OCI-LY7 (cell line): Measurements from ENCODE around the gene MYBPC2. TPM values are rescaled to one million over a fixed set of nuclear protein-coding genes. Genes with fewer than 3 reads are reported as not detected.

Experiments used
- BruUV-seq: library from RNA; stranded (reverse); fragments of 400-500 nt; replicated peaks from 2 replicates; lab custom pipeline; 2021; lab: Mats Ljungman, UMichigan
- CTCF ChIA-PET: fragments of 300-600 bp; sonication (Branson Sonifier 250); formaldehyde crosslinking; loops from one replicate; lab custom pipeline; 2022; ENCODE audit warnings: antibody characterized with exemption; ENCODE audit not compliant: unreplicated experiment; lab: Charles Lee
- POLR2A ChIA-PET: fragments of 300-600 bp; sonication (Branson Sonifier 250); formaldehyde crosslinking; loops from one replicate; lab custom pipeline; 2022; ENCODE audit warnings: antibody characterized with exemption; lab: Charles Lee
- DNase-seq: peaks from one replicate; pipeline ENCODE4 v3.0.0-alpha.2; 2015; ENCODE audit warnings: low spot score
- H2AFZ ChIP-seq: fragments of 200-600 bp; sonication (generic), shearing (Covaris generic); 2 replicates; pipeline ENCODE4 v1.6.1; 2014; ENCODE audit warnings: mild to moderate bottlenecking, antibody characterized with exemption, low read length, moderate library complexity
- H3K27ac ChIP-seq: fragments of 200-600 bp; sonication (generic); 2 replicates; pipeline ENCODE4 v1.5.1; 2014; ENCODE audit warnings: mixed run types, low read depth, mild to moderate bottlenecking, moderate library complexity, low read length, inconsistent platforms; ENCODE audit not compliant: poor library complexity, severe bottlenecking
- H3K36me3 ChIP-seq: fragments of 200-600 bp; sonication (generic); 2 replicates; pipeline ENCODE4 v1.6.1; 2014; ENCODE audit warnings: mild to moderate bottlenecking, antibody characterized with exemption, low read length, moderate library complexity, mixed read lengths; ENCODE audit not compliant: insufficient read depth
- H3K4me1 ChIP-seq: fragments of 200-600 bp; sonication (generic); 2 replicates; pipeline ENCODE4 v1.5.1; 2014; ENCODE audit warnings: mild to moderate bottlenecking, low read length; ENCODE audit not compliant: insufficient read depth, poor library complexity, severe bottlenecking
- H3K4me2 ChIP-seq: fragments of 200-600 bp; sonication (generic); 2 replicates; pipeline ENCODE4 v1.6.1; 2014; ENCODE audit warnings: mild to moderate bottlenecking, low read length
- H3K4me3 ChIP-seq: fragments of 200-600 bp; sonication (generic); 2 replicates; pipeline ENCODE4 v1.5.1; 2014; ENCODE audit warnings: mild to moderate bottlenecking, low read depth, low read length; ENCODE audit not compliant: poor library complexity, severe bottlenecking
- H3K79me2 ChIP-seq: fragments of 200-600 bp; sonication (generic); 2 replicates; pipeline ENCODE4 v1.6.1; 2016; ENCODE audit warnings: low read depth, mild to moderate bottlenecking, low read length, moderate library complexity, mixed read lengths; ENCODE audit not compliant: insufficient read depth
- H3K9me2 ChIP-seq: fragments of 200-600 bp; sonication (generic); 2 replicates; pipeline ENCODE4 v1.6.1; 2016; ENCODE audit warnings: mild to moderate bottlenecking, low read length, mixed read lengths; ENCODE audit not compliant: insufficient read depth
- H3K9me3 ChIP-seq: fragments of 200-600 bp; sonication (generic); 2 replicates; pipeline ENCODE4 v1.6.1; 2014; ENCODE audit warnings: mild to moderate bottlenecking, mixed run types, low read length, mixed read lengths
- H4K20me1 ChIP-seq: fragments of 200-600 bp; sonication (generic); 2 replicates; pipeline ENCODE4 v1.6.1; 2014; ENCODE audit warnings: mild to moderate bottlenecking, antibody characterized with exemption, low read length, moderate library complexity, mixed read lengths; ENCODE audit not compliant: insufficient read depth
- EZH2phosphoT487 ChIP-seq: fragments of 200-600 bp; sonication (generic); IDR thresholded peaks from 2 replicates; pipeline ENCODE4 v1.6.1; 2018; ENCODE audit warnings: low read depth, borderline replicate concordance, mild to moderate bottlenecking, mixed run types, antibody characterized with exemption, low read length, moderate library complexity, mixed read lengths
- intact Hi-C: fragments of 100-400 bp; cut with micrococcal nuclease; formaldehyde crosslinking; loops from one replicate; pipeline ENCODE4 v1.10.0; 2022; ENCODE audit not compliant: unreplicated experiment
- total RNA-seq, 2 experiments: library from RNA; depleted of rRNA in 1 of 2; stranded (reverse); fragments of >200 nt in 1 of 2; shearing (Covaris generic) in 1 of 2; gene quantifications; 2 replicates each; pipeline ENCODE4 v1.2.3, GENCODE V29; 2014 to 2022
- TF ChIP-seq, protein P1 (sequence below): fragments of 200-600 bp; sonication (generic); conservative IDR thresholded peaks from 2 replicates; pipeline ENCODE4 v1.5.1; 2014; ENCODE audit warnings: mild to moderate bottlenecking, antibody characterized with exemption, low read length, moderate library complexity, mixed read lengths

Gene MYBPC2
- total RNA-seq, 2 experiments from 2014 or later = 15.4 to 28.2 TPM

DNA sequence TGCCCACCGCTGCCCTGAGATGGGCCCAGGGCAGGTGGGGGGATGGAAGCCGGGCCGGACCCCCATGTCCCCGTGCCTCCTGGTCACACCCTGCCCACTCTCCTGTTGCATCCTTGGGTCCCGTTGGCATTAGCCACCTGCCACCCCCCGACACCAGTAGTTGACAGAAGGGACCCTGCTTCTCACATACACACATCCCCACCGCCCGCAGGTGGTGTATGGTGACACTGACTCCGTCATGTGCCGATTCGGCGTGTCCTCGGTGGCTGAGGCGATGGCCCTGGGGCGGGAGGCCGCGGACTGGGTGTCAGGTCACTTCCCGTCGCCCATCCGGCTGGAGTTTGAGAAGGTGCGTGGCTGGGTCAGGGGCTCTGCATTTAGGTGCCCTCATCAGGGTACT lies 19.2 kb upstream of the MYBPC2 start:
- no peak overlapping the region for H3K4me3 ChIP-seq
- CTCF ChIA-PET = interaction anchor here (0.6 kb wide), 1 partner anchor 142 kb away, joined by 13 read pairs; no protein-coding TSS in a partner anchor

DNA sequence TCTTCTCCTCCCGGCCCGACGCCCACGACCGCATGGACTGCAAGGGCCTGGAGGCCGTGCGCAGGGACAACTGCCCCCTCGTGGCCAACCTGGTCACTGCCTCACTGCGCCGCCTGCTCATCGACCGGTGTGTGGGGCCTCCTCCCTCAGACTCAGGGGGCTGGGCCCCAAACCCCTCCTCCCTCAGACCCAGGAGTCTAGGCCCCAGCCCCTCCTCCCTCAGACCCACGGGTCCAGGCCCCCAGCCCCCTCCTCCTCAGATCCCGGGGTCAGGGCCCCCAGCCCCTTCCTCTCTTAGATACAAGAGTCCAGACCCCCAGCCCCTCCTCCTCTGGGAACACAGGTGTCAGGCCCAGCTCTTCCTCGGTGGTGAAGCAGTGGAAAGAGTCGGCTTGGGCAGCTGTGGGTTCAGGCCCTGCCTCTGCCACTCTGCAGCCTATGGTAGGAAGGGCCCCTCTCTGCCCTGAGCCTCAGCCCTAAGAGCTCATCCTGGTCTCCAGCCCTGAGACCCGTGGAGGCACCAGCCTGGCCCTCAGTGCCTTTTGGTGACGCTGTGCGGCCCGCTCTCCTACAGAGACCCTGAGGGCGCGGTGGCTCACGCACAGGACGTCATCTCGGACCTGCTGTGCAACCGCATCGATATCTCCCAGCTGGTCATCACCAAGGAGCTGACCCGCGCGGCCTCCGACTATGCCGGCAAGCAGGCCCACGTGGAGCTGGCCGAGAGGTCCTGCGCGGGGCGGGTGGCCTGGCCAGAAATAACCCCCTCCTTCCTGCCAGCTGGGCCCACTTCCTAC lies 17.6 kb upstream of the MYBPC2 start:
- BruUV-seq = no TSS peak
- peaks cover 60% of the 10 kb centered on the region for H3K36me3 ChIP-seq
- H3K79me2 ChIP-seq = peaks cover 20% of the 10 kb centered on the region
- peak overlapping the region; percentile 98 for H3K27ac ChIP-seq
- H4K20me1 ChIP-seq = no peaks in the 10 kb centered on the region
- peak overlapping the region; percentile 81 for H3K4me2 ChIP-seq
- no peaks in the 10 kb centered on the region for H3K9me2 ChIP-seq
- TF ChIP-seq, protein P1, sequence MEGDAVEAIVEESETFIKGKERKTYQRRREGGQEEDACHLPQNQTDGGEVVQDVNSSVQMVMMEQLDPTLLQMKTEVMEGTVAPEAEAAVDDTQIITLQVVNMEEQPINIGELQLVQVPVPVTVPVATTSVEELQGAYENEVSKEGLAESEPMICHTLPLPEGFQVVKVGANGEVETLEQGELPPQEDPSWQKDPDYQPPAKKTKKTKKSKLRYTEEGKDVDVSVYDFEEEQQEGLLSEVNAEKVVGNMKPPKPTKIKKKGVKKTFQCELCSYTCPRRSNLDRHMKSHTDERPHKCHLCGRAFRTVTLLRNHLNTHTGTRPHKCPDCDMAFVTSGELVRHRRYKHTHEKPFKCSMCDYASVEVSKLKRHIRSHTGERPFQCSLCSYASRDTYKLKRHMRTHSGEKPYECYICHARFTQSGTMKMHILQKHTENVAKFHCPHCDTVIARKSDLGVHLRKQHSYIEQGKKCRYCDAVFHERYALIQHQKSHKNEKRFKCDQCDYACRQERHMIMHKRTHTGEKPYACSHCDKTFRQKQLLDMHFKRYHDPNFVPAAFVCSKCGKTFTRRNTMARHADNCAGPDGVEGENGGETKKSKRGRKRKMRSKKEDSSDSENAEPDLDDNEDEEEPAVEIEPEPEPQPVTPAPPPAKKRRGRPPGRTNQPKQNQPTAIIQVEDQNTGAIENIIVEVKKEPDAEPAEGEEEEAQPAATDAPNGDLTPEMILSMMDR = peak; percentile 90
- TF ChIP-seq EZH2phosphoT487 = no peak
- CTCF ChIA-PET = interaction anchor here (0.5 to 1.1 kb wide), 2 partner anchors 34 to 74 kb away, joined by 3 to 4 read pairs; no protein-coding TSS in a partner anchor
- no peaks in the 10 kb centered on the region for H3K9me3 ChIP-seq
- H3K4me3 ChIP-seq = peak overlapping the region; percentile 60
- intact Hi-C loops = loop anchor here (1.0 to 2.0 kb wide), 4 partner anchors 19 to 46 kb away; partner anchors contain the start of gene POLD1
- H2AFZ ChIP-seq = no peak overlapping the region
- POLR2A ChIA-PET = interaction anchor here (0.6 to 0.9 kb wide), 3 partner anchors 38 to 48 kb away, joined by 3 read pairs; no protein-coding TSS in a partner anchor
- peaks cover 44% of the 10 kb centered on the region for H3K4me1 ChIP-seq
- DNase-seq = peak; percentile 89

More for the DNA sequence above, 19.2 kb upstream of the MYBPC2 start:
- no peak overlapping the region for H3K4me2 ChIP-seq
- BruUV-seq = no TSS peak
- no peaks in the 10 kb centered on the region for H3K9me2 ChIP-seq
- intact Hi-C loops = no loop called here
- H3K4me1 ChIP-seq = peaks cover 44% of the 10 kb centered on the region
- H3K79me2 ChIP-seq = peaks cover 6% of the 10 kb centered on the region; the same call in 1 of the 2 replicates
- no peak overlapping the region for H2AFZ ChIP-seq
- no peaks in the 10 kb centered on the region for H3K9me3 ChIP-seq
- H3K36me3 ChIP-seq = peaks cover 72% of the 10 kb centered on the region
- DNase-seq = no peak
- POLR2A ChIA-PET = no interaction called here
- H3K27ac ChIP-seq = peak overlapping the region; percentile 98
- no peaks in the 10 kb centered on the region for H4K20me1 ChIP-seq
- TF ChIP-seq EZH2phosphoT487 = no peak
- TF ChIP-seq, protein P1 = no peak
